SH-SY5Y (cell line): ENCODE measurements around the gene ELMOD3.

ENCODE experiments used
- GATA2 ChIP-seq: IDR thresholded peaks from 2 replicates; pipeline ENCODE4 v1.6.1; 2011; ENCODE audit warnings: mild to moderate bottlenecking, low read depth, low read length
- GATA3 ChIP-seq: IDR thresholded peaks from 2 replicates; pipeline ENCODE4 v1.6.1; 2011; ENCODE audit warnings: low read depth, mild to moderate bottlenecking, low read length, moderate library complexity

GRCh38 chr2:85341269-85342029 is 13.1 kb upstream of the ELMOD3 start:
- TF ChIP-seq GATA2, result no peak
- TF ChIP-seq GATA3, result no peak
